HFF-Myc (cell line): ENCODE data around the gene BTN1A1.

Source experiments
- DNase-seq: peaks from one replicate; pipeline ENCODE4 v3.0.0-alpha.2; 2011; ENCODE audit warnings: low read depth; ENCODE audit errors: extremely low read depth
- H3K4me3 ChIP-seq: replicated peaks from 2 replicates; pipeline ENCODE4 v1.5.1; 2011; ENCODE audit warnings: low read depth, mild to moderate bottlenecking, control low read depth, low read length
- CTCF ChIP-seq: IDR thresholded peaks from 2 replicates; pipeline ENCODE4 v1.5.1; 2012; ENCODE audit warnings: mild to moderate bottlenecking, low read depth, low read length, control low read depth; ENCODE audit errors: missing control alignments

Gene BTN1A1

GRCh38 chr6:26476896-26477295, 23.2 kb upstream of the BTN1A1 start:
- no peak for TF ChIP-seq CTCF
- no peak overlapping the region for H3K4me3 ChIP-seq
- no peak for DNase-seq

GRCh38 chr6:26477426-26477825, 22.7 kb upstream of the BTN1A1 start:
- TF ChIP-seq CTCF: no peak
- DNase-seq: no peak
- no peak overlapping the region for H3K4me3 ChIP-seq

- TF ChIP-seq CTCF: no peak
- no peak for DNase-seq
- H3K4me3 ChIP-seq: no peak overlapping the region
These were observed 21.8 kb upstream of the BTN1A1 start for GRCh38 chr6:26478100-26478984.

GRCh38 chr6:26478985-26479278, 21.2 kb upstream of the BTN1A1 start:
- H3K4me3 ChIP-seq: no peak overlapping the region
- DNase-seq: no peak
- TF ChIP-seq CTCF: no peak

GRCh38 chr6:26482338-26482737, 17.8 kb upstream of the BTN1A1 start:
- H3K4me3 ChIP-seq: no peak overlapping the region
- DNase-seq: no peak
- TF ChIP-seq CTCF: no peak

GRCh38 chr6:26483727-26484126, 16.4 kb upstream of the BTN1A1 start:
- H3K4me3 ChIP-seq: no peak overlapping the region
- no peak for TF ChIP-seq CTCF
- DNase-seq: no peak

- no peak overlapping the region for H3K4me3 ChIP-seq
- no peak for TF ChIP-seq CTCF
- DNase-seq: no peak
These were observed 15.9 kb upstream of the BTN1A1 start for GRCh38 chr6:26484161-26484560.
